CD14-positive monocyte (primary cell): Measurements from ENCODE around the gene CALHM4. TPM values are rescaled to one million over a fixed set of nuclear protein-coding genes. Genes with fewer than 3 reads are reported as not detected.

Source experiments
- DNase-seq, 3 donors: peaks; one replicate each; pipeline ENCODE4 v3.0.0-alpha.2; 2011 to 2022
- H2AFZ ChIP-seq: 2 replicates; pipeline ENCODE4 v1.6.0; 2012; ENCODE audit warnings: mild to moderate bottlenecking, low read depth, low read length, inconsistent platforms; ENCODE audit not compliant: insufficient read depth, poor library complexity, severe bottlenecking
- H3K27ac ChIP-seq, 2 donors: 1 replicate in 1 of 2; 2 replicates in 1 of 2; pipeline ENCODE4 v1.5.1; 2012 to 2013; ENCODE audit warnings: low read length in 2 of 2, control low read depth in 1 of 2, inconsistent platforms in 1 of 2, low read depth in 1 of 2, mild to moderate bottlenecking in 1 of 2
- H3K27me3 ChIP-seq, 2 donors: one replicate each; pipeline versions ENCODE4 v1.6.0 to v1.6.1; 2011 to 2013; ENCODE audit warnings: low read length in 2 of 2; ENCODE audit not compliant: control insufficient read depth in 2 of 2, insufficient read depth in 2 of 2
- H3K36me3 ChIP-seq, 2 donors: replicated peaks in 1 of 2; 1 replicate in 1 of 2; 2 replicates in 1 of 2; pipeline versions ENCODE4 v1.5.1 to v1.6.1; 2012 to 2013; ENCODE audit warnings: low read length in 2 of 2, control low read depth in 1 of 2, inconsistent platforms in 1 of 2, mild to moderate bottlenecking in 1 of 2; ENCODE audit not compliant: insufficient read depth in 2 of 2, control insufficient read depth in 1 of 2
- H3K4me1 ChIP-seq, 2 donors: 1 replicate in 1 of 2; 2 replicates in 1 of 2; pipeline versions ENCODE4 v1.5.1 to v1.6.1; 2012 to 2013; ENCODE audit warnings: low read length in 2 of 2, control low read depth in 1 of 2, inconsistent platforms in 1 of 2, mild to moderate bottlenecking in 1 of 2, moderate library complexity in 1 of 2; ENCODE audit not compliant: insufficient read depth in 2 of 2, control insufficient read depth in 1 of 2
- H3K4me2 ChIP-seq: replicated peaks from 2 replicates; pipeline ENCODE3; 2012; ENCODE audit warnings: low read length, moderate library complexity, mild to moderate bottlenecking; ENCODE audit not compliant: poor library complexity, severe bottlenecking; ENCODE audit errors: extremely low read depth
- H3K4me3 ChIP-seq, 3 experiments: fragments of 200-600 bp in 1 of 3; sonication (generic) in 1 of 3; replicated peaks in 1 of 3; 1 replicate in 2 of 3; 2 replicates in 1 of 3; pipeline ENCODE4 v1.5.1; 2011 to 2013; ENCODE audit warnings: low read length in 3 of 3, mild to moderate bottlenecking in 3 of 3, control low read depth in 2 of 3, low read depth in 2 of 3, inconsistent platforms in 1 of 3, moderate library complexity in 1 of 3
- H3K79me2 ChIP-seq: 2 replicates; pipeline ENCODE4 v1.6.0; 2012; ENCODE audit warnings: mild to moderate bottlenecking, control low read depth, inconsistent platforms, low read length, moderate library complexity; ENCODE audit not compliant: insufficient read depth
- H3K9ac ChIP-seq: 2 replicates; pipeline ENCODE4 v1.6.0; 2017; ENCODE audit warnings: low read length, mild to moderate bottlenecking; ENCODE audit not compliant: insufficient read depth, poor library complexity, severe bottlenecking
- H3K9me3 ChIP-seq, 2 donors: replicated peaks in 1 of 2; 1 replicate in 1 of 2; 2 replicates in 1 of 2; pipeline versions ENCODE4 v1.5.1 to v1.6.1; 2012 to 2013; ENCODE audit warnings: low read length in 2 of 2, control low read depth in 1 of 2; ENCODE audit not compliant: control insufficient read depth in 1 of 2, insufficient read depth in 1 of 2
- H4K20me1 ChIP-seq: 2 replicates; pipeline ENCODE4 v1.6.0; 2012; ENCODE audit warnings: mild to moderate bottlenecking, low read length, control low read depth, moderate library complexity; ENCODE audit not compliant: insufficient read depth
- H3K27ac Mint-ChIP-seq, 7 donors: one replicate each; pipeline ENCODE4 v1.8.0; 2020; ENCODE audit warnings: mild to moderate bottlenecking in 7 of 7, mixed read lengths in 7 of 7, moderate library complexity in 6 of 7, inconsistent platforms in 2 of 7
- H3K27me3 Mint-ChIP-seq, 3 donors: one replicate each; pipeline ENCODE4 v1.8.0; 2021 to 2022; ENCODE audit warnings: low read depth in 3 of 3, mild to moderate bottlenecking in 3 of 3, mixed read lengths in 3 of 3, moderate library complexity in 3 of 3, inconsistent platforms in 1 of 3
- H3K36me3 Mint-ChIP-seq, 2 donors: one replicate each; pipeline ENCODE4 v1.8.0; 2020; ENCODE audit warnings: mixed read lengths in 2 of 2, inconsistent platforms in 1 of 2, mild to moderate bottlenecking in 1 of 2
- H3K4me1 Mint-ChIP-seq: one replicate; pipeline ENCODE4 v1.8.0; 2020; ENCODE audit warnings: mild to moderate bottlenecking, mixed read lengths
- H3K4me3 Mint-ChIP-seq, 2 donors: one replicate each; pipeline ENCODE4 v1.8.0; 2020; ENCODE audit warnings: mild to moderate bottlenecking in 2 of 2, mixed read lengths in 2 of 2, moderate library complexity in 1 of 2
- H3K9me3 Mint-ChIP-seq, 7 donors: one replicate each; pipeline ENCODE4 v1.8.0; 2020 to 2022; ENCODE audit warnings: mixed read lengths in 7 of 7, mild to moderate bottlenecking in 6 of 7, moderate library complexity in 6 of 7, inconsistent platforms in 2 of 7
- WGBS: methylation state at CpG from one replicate; pipeline ENCODE4 v1.1.5; 2013; ENCODE audit warnings: missing lambda C conversion rate; ENCODE audit not compliant: insufficient coverage; 5-methylcytosine and 5-hydroxymethylcytosine counted together
- intact Hi-C, 2 donors: fragments of 100-400 bp; cut with micrococcal nuclease; formaldehyde crosslinking; loops; one replicate each; pipeline versions ENCODE4 v1.15.0 to v1.15.1; 2023
- polyA plus RNA-seq, 3 donors: library from polyadenylated mRNA; depleted of rRNA in 1 of 3; unstranded in 2 of 3; stranded (reverse) in 1 of 3; fragments of 300-500 nt in 2 of 3; fragments of >200 nt in 1 of 3; fragmentation: Illumina TruSeq in 2 of 3; gene quantifications; 1 replicate in 2 of 3; 2 replicates in 1 of 3; pipeline ENCODE4 v1.2.3, GENCODE V29; 2012 to 2021
- TF ChIP-seq, protein P1 (sequence below): fragments of 200-600 bp; IDR thresholded peaks from one replicate; pipeline ENCODE4 v1.8.0; 2022; ENCODE audit warnings: antibody characterized with exemption, mild to moderate bottlenecking

Gene CALHM4
- polyA plus RNA-seq, 3 donors = not detected

- peaks cover 3 to 8% (median 5%) of the 10 kb centered on the region in 7 donors for H3K9me3 Mint-ChIP-seq
- Histone ChIP-seq H3K9me3 (peaks cover 5 to 7% of the 10 kb centered on the region in 2 donors), H3K36me3 (peaks cover 8 to 20% of the 10 kb centered on the region in 2 donors), H3K79me2 (peaks cover 63% of the 10 kb centered on the region), H4K20me1 (no peaks in the 10 kb centered on the region), H3K4me3 (peak overlapping the region; percentile 66 to 89 (median 81)), H3K4me2 (peak overlapping the region; percentile 78), H3K9ac (peak overlapping the region; percentile 96), H3K4me1 (peaks cover 38 to 46% of the 10 kb centered on the region in 2 donors), H2AFZ (peak overlapping the region; percentile 96), H3K27me3 (no peaks in the 10 kb centered on the region), H3K27ac (peak overlapping the region; percentile 91 to 96)
- H3K27me3 Mint-ChIP-seq = no peaks in the 10 kb centered on the region
- WGBS = no CpG with 5 or more reads among the region's 12 CpGs
- TF ChIP-seq, protein P1, sequence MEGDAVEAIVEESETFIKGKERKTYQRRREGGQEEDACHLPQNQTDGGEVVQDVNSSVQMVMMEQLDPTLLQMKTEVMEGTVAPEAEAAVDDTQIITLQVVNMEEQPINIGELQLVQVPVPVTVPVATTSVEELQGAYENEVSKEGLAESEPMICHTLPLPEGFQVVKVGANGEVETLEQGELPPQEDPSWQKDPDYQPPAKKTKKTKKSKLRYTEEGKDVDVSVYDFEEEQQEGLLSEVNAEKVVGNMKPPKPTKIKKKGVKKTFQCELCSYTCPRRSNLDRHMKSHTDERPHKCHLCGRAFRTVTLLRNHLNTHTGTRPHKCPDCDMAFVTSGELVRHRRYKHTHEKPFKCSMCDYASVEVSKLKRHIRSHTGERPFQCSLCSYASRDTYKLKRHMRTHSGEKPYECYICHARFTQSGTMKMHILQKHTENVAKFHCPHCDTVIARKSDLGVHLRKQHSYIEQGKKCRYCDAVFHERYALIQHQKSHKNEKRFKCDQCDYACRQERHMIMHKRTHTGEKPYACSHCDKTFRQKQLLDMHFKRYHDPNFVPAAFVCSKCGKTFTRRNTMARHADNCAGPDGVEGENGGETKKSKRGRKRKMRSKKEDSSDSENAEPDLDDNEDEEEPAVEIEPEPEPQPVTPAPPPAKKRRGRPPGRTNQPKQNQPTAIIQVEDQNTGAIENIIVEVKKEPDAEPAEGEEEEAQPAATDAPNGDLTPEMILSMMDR = no peak
- H3K4me1 Mint-ChIP-seq = peaks cover 56% of the 10 kb centered on the region
- H3K27ac Mint-ChIP-seq = peak overlapping the region; percentile 94 to 98 (median 96)
- DNase-seq = no peak
- H3K4me3 Mint-ChIP-seq = peak overlapping the region; percentile 97 to 99
- intact Hi-C loops = loop anchor here in 1 of 2 donors (5.0 kb wide), 1 partner anchor 96 kb away; the partner anchor contains the start of gene ZUP1
- H3K36me3 Mint-ChIP-seq = peaks cover 18 to 19% of the 10 kb centered on the region in 2 donors
These were observed 18.1 kb downstream of the CALHM4 start for GRCh38 chr6:116571683-116572000.

DNA sequence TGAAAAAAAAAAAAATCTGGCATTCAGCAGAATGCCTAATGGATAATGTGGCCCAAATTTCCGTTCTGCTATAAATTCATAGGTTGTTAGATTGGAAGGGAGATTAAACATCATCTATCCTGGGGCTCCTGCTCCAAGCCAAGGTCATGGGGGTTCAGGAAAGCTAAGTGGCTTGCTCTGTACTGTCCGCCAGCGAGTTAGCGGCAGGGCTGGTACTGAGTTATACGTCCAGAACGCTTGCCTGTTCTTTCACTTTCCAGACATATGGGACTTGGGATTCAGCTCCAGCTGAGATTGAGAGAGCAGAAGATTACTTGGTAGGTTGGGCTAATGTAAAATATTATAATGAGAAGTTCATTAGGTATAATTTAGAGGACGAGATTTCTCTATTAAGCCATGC is 18.6 kb downstream of the CALHM4 start:
- TF ChIP-seq, protein P1 = no peak
- WGBS = 0% methylated on average over 4 of the region's 7 CpGs

More for the DNA sequence above, 18.6 kb downstream of the CALHM4 start:
- Histone ChIP-seq H2AFZ (peak overlapping the region; percentile 96), H3K4me3 (peak overlapping the region; percentile 66 to 89 (median 81)), H3K79me2 (peaks cover 68% of the 10 kb centered on the region), H3K36me3 (peaks cover 10 to 25% of the 10 kb centered on the region in 2 donors), H3K27me3 (no peaks in the 10 kb centered on the region), H3K4me1 (peaks cover 38 to 46% of the 10 kb centered on the region in 2 donors), H3K9ac (peak overlapping the region; percentile 96), H3K4me2 (peak overlapping the region; percentile 78), H3K9me3 (peaks cover 0 to 2% of the 10 kb centered on the region in 2 donors), H4K20me1 (peaks cover 3% of the 10 kb centered on the region), H3K27ac (peak overlapping the region in 1 of 2 donors; percentile 96)
- intact Hi-C loops = loop anchor here in 1 of 2 donors (5.0 kb wide), 1 partner anchor 95 kb away; the partner anchor contains the start of gene ZUP1
- no peak for DNase-seq
- peak overlapping the region; percentile 3 to 98 (median 96) for H3K27ac Mint-ChIP-seq
- H3K27me3 Mint-ChIP-seq = no peaks in the 10 kb centered on the region
- H3K9me3 Mint-ChIP-seq = peaks cover 0 to 2% (median under 1%) of the 10 kb centered on the region in 7 donors
- H3K36me3 Mint-ChIP-seq = peaks cover 20 to 23% of the 10 kb centered on the region in 2 donors
- peaks cover 56% of the 10 kb centered on the region for H3K4me1 Mint-ChIP-seq
- H3K4me3 Mint-ChIP-seq = peak overlapping the region; percentile 97 to 99
